ENCODE results near the gene BCL3.
"Not testable (repeated sequence)": the region's sequence is repeated elsewhere in the genome, so short reads cannot be mapped to it uniquely, and the experiment has no call there.

BCL3 gene

DNA sequence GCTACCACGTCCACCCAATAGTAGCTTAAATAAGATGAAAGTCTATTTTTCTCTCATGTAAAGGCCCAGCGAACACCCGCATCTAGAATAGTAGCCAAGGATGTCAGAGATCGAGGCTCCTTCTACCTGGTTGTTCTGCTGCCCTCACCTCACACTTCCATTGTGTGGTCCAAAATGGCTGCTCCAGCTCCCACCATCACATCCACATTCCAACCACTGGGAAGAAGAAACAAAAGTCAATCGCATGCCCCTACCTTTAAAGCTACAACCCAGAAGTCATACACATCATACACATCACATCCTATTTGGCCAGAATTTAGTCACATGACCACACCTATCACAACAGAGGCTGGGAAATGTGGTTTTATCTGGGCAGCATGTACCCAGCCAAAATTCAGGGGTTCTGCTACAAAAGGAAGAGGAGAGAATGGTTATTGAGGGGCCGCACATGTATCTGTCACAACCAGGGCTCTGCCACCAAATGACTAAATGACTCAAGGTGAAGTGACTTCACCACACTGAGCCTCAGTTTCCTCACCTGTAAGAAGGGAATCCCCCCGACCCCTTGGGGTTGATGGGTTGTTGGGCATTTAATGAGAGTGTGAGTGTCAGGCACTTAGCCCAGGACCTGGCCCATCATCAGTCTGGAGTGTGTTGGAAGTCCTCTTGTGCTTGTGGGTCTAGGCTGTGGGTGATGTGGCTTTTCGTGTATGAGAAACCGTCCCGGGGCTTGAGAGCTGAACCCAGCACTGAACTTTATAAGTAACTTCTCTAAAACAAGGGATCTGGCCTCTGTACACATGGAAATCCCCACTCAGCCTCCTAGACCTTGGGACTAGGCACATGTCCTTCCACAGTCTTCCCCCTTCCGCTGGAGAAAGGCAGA lies 19.0 kb downstream of the BCL3 start:
- DNase-seq (ENCODE audit: insufficient read length, low spot score) (no peak), FAIRE-seq (no peak)
- no peak for TF ChIP-seq POLR2A (IDR thresholded peaks at IDR 0.05; ENCODE audit: low read depth, low read length)

GRCh38 chr19:44770550-44771257 lies 22.2 kb downstream of the BCL3 start:
- TF ChIP-seq POLR2A (IDR thresholded peaks at IDR 0.05; ENCODE audit: low read depth, low read length), result no peak
- DNase-seq (ENCODE audit: insufficient read length, low spot score) (peak; percentile 97), FAIRE-seq (peak; percentile 91)

DNA sequence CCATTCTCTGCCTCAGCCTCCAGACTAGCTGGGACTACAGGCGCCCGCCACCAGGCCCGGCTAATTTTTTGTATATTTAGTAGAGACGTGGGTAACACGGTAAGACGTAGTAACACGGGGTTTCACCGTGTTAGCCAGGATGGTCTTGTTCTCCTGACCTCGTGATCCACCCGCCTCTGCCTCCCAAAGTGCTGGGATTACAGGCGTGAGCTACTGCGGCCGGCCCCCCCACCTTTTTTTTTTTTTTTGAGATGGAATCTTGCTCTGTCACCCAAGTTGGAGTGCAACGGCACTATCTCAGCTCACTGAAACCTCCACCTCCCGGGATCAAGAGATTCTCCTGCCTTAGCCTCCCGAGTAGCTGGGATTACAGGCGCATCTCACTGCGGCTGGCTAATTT lies 23.6 kb downstream of the BCL3 start:
- not testable (repeated sequence) for DNase-seq (ENCODE audit: insufficient read length, low spot score); FAIRE-seq

- no peak for TF ChIP-seq POLR2A (IDR thresholded peaks at IDR 0.05; ENCODE audit: low read depth, low read length)
- FAIRE-seq, result no peak
- DNase-seq (ENCODE audit: insufficient read length, low spot score), result no peak
Observed at GRCh38 chr19:44772959-44773358, 24.5 kb downstream of the BCL3 start.

GRCh38 chr19:44775676-44776240 lies 27.2 kb downstream of the BCL3 start:
- TF ChIP-seq POLR2A (IDR thresholded peaks at IDR 0.05; ENCODE audit: low read depth, low read length), result no peak
- FAIRE-seq, result no peak
- DNase-seq (ENCODE audit: insufficient read length, low spot score), result no peak

GRCh38 chr19:44776402-44777096 lies 28.0 kb downstream of the BCL3 start:
- TF ChIP-seq POLR2A (IDR thresholded peaks at IDR 0.05; ENCODE audit: low read depth, low read length), result no peak

DNA sequence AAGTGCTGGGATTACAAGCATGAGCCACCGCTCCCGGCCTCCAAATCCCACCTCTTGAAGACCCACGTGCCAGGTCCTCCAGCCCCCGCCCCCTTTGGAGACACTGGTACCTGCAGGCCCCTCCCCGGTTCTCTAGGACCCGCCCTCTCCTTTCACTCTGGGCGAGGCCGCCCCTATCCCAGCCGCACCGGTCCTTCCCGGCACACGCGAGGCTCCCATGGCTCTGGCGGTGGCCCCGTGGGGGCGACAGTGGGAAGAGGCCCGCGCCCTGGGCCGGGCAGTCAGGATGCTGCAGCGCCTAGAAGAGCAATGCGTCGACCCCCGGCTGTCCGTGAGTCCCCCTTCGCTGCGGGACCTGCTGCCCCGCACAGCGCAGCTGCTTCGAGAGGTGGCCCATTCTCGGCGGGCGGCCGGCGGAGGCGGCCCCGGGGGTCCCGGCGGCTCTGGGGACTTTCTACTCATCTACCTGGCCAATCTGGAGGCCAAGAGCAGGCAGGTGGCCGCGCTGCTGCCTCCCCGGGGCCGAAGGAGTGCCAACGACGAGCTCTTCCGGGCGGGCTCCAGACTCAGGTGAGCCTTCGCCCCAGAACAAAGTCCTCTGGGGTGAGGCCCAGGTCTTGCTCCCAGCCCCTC lies 29.3 kb downstream of the BCL3 start, which contains the start of gene CBLC:
Gene CBLC (plus strand): TSS at position 176 of the 633 bp plus-strand sequence. CDS start 42 bp downstream, at position 218.
- TF ChIP-seq POLR2A (IDR thresholded peaks at IDR 0.05; ENCODE audit: low read depth, low read length), result no peak
- no peak for DNase-seq (ENCODE audit: insufficient read length, low spot score)
- FAIRE-seq, result no peak

More at GRCh38 chr19:44776402-44777096, 28.0 kb downstream of the BCL3 start:
- DNase-seq (ENCODE audit: insufficient read length, low spot score), result no peak
- FAIRE-seq, result no peak

GRCh38 chr19:44779150-44779549 lies 30.6 kb downstream of the BCL3 start:
- FAIRE-seq, result no peak
- no peak for DNase-seq (ENCODE audit: insufficient read length, low spot score)
- TF ChIP-seq POLR2A (IDR thresholded peaks at IDR 0.05; ENCODE audit: low read depth, low read length), result no peak

DNA sequence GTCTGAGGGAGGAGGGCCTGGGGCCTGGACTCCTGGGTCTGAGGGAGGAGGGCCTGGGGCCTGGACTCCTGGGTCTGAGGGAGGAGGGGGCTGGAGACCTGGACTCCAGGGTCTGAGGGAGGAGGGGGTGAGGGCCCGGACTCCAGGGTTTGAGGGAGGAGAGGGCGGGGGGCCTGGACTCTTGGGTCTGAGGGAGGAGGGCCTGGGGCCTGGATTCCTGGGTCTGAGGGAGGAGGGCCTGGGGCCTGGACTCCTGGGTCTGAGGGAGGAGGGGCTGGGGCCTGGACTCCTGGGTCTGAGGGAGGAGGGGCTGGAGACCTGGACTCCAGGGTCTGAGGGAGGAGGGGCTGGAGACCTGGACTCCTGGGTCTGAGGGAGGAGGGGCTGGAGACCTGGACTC lies 33.2 kb downstream of the BCL3 start:
- not testable (repeated sequence) for FAIRE-seq; DNase-seq (ENCODE audit: insufficient read length, low spot score)

GRCh38 chr19:44782729-44783128 lies 34.2 kb downstream of the BCL3 start:
- no peak for FAIRE-seq
- DNase-seq (ENCODE audit: insufficient read length, low spot score), result no peak

DNA sequence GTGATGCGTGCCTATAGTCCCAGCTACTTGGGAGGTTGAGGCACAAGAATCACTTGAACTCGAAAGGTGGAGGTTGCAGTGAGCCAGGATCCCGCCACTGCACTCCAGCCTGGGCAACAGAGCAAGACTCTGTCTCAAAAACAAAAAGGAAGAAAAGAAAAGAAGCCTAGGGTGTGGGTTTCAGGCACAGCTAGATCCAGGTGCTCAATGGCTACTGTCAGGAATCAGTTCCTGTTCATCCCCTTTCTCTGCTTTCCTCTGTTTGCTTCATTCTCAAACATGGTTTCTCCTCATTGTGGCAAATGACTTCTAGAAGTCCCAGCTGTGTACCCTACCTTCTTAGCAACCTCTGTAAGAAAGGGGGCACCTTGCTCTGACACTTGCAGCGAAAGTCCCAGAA lies 35.0 kb downstream of the BCL3 start:
- no peak for TF ChIP-seq POLR2A (IDR thresholded peaks at IDR 0.05; ENCODE audit: low read depth, low read length)
- FAIRE-seq (no peak), DNase-seq (ENCODE audit: insufficient read length, low spot score) (no peak)

More at GRCh38 chr19:44782729-44783128, 34.2 kb downstream of the BCL3 start:
- TF ChIP-seq POLR2A (IDR thresholded peaks at IDR 0.05; ENCODE audit: low read depth, low read length), result no peak

- FAIRE-seq (no peak), DNase-seq (ENCODE audit: insufficient read length, low spot score) (no peak)
- no peak for TF ChIP-seq POLR2A (IDR thresholded peaks at IDR 0.05; ENCODE audit: low read depth, low read length)
Observed at GRCh38 chr19:44785271-44785670, 36.8 kb downstream of the BCL3 start.

- TF ChIP-seq POLR2A (IDR thresholded peaks at IDR 0.05; ENCODE audit: low read depth, low read length), result no peak
- FAIRE-seq (no peak), DNase-seq (ENCODE audit: insufficient read length, low spot score) (no peak)
Observed at GRCh38 chr19:44785993-44786392, 37.5 kb downstream of the BCL3 start.

Measured in H54 (cell line).